Endometrial microvascular endothelial cells (primary cell): ENCODE measurements around the gene EIF2S3B. TPM values are rescaled to one million over a fixed set of nuclear protein-coding genes. Genes with fewer than 3 reads are reported as not detected.

Source experiments
- in situ Hi-C: cut with HindIII; loops from 2 replicates; pipeline ENCODE4 v1.10.0; 2017; ENCODE audit warnings: low sequenced_read_pairs, low pct_unique_long_range_greater_than_20kb; ENCODE audit errors: inconsistent ontology term
- total RNA-seq: library from RNA; depleted of rRNA; stranded (reverse); fragments of >200 nt; gene quantifications from one replicate; pipeline ENCODE4 v1.2.3, GENCODE V29; 2015; ENCODE audit errors: inconsistent ontology term

Gene EIF2S3B
- total RNA-seq, 1 donor from 2014 or later, result 1.4 TPM

DNA sequence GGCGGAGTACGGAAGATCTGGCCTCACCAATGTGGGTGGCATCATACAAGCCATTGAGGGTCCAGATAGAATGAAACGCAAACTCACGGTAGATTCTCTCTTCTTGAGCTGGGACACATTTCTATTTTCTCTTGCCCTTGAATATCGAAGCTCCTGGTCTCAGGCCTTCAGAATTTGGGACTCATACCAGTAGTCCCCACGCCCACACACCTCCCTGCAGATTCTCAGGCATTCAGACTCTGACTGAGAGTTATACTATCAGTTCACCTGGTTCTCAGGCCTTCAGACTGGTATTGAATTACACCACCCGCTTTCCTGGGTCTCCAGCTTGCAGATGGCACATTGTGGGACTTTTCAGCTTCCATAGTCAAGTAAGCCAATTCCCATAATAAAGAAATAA, 37.8 kb downstream of the EIF2S3B start:
- in situ Hi-C loops, result no loop called here

GRCh38 chr12:10551375-10551774, 45.7 kb downstream of the EIF2S3B start:
- in situ Hi-C loops, result no loop called here

- in situ Hi-C loops, result no loop called here
These were observed 47.5 kb downstream of the EIF2S3B start for GRCh38 chr12:10553148-10553547.

DNA sequence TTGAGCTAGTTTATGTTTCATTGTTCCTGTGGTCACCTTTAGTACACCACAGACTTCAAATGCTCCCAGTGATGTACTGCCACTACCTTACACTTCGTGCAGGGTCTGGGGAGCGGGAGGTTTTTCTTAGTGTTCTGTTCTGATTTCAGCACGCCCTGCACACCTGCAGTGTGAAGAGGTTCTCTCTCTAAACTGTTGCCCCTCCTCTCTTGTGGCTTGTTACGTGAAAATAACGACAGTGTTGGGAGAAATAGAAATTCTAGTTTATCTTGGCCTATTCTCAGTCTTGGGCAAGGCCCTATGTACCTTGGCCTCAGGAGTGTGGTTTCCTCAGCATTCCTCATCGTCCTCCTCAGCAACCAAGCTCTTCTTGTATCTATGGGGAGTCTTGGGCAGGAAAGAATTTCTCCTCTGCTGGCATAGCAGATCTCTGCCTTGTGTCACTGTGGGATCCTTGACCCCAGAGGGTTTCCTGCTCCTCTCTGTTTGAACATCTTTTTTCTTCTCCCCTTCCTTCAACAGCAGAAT, 48.6 kb downstream of the EIF2S3B start:
- in situ Hi-C loops, result no loop called here

GRCh38 chr12:10554756-10555481, 49.2 kb downstream of the EIF2S3B start:
- in situ Hi-C loops, result no loop called here

DNA sequence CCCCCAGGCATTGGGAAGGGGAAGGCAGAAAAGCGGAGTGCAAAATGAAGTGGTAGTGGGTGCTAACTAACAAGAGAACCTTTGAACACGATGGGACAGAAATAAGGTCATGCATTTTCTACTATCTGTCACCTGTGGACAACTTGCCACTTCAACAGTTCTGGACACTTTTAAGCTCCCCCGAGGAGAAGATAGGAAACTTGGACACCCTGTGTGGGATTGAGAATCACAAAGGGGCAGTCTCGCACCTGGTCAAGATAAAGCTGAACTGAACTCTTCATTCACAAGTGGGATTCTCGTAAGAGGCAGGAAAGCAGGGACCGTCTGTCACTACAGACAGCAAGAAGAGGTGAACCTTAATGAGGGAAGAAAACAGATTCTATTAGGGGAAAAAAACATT, 51.6 kb downstream of the EIF2S3B start:
- in situ Hi-C loops, result no loop called here

GRCh38 chr12:10557766-10558165, 52.1 kb downstream of the EIF2S3B start:
- in situ Hi-C loops, result no loop called here

Other genes with a start within 250 kb of the EIF2S3B start
- not detected for gene KLRD1, start 198.0 kb upstream of the EIF2S3B start, total RNA-seq
- not detected for gene KLRK1, start 115.8 kb upstream of the EIF2S3B start, total RNA-seq
- not detected for gene KLRC4, start 96.1 kb upstream of the EIF2S3B start, total RNA-seq
- gene KLRC3, start 85.3 kb upstream of the EIF2S3B start, total RNA-seq, result not detected
- gene KLRC2, start 69.9 kb upstream of the EIF2S3B start, total RNA-seq, result not detected
- not detected for gene KLRC1, start 52.5 kb upstream of the EIF2S3B start, total RNA-seq
- 11.2 TPM for gene MAGOHB, start 107.7 kb downstream of the EIF2S3B start, total RNA-seq
- 7.0 TPM for gene STYK1, start 168.2 kb downstream of the EIF2S3B start, total RNA-seq
- gene YBX3, start 217.4 kb downstream of the EIF2S3B start, total RNA-seq, result 284 TPM